HEK293 (cell line): ENCODE results near the gene ERP29.

Source experiments
- CTCF ChIA-PET: fragments of 350-600 bp; formaldehyde crosslinking; extraction: SDS; loops from one replicate; lab custom pipeline; 2021; ENCODE audit warnings: antibody characterized with exemption; lab: Yijun Ruan, JAX
- POLR2A ChIA-PET: fragments of 300-600 bp; formaldehyde crosslinking; extraction: SDS; loops from one replicate; lab custom pipeline; 2020; ENCODE audit warnings: antibody characterized with exemption, inconsistent platforms; lab: Yijun Ruan, JAX
- H3K27ac ChIP-seq: fragments of 200-500 bp; sonication (Bioruptor generic); 2 replicates; pipeline ENCODE4 v1.5.1; 2014; ENCODE audit warnings: low read depth, low read length, control low read depth, inconsistent platforms; ENCODE audit errors: extremely low read depth
- H3K36me3 ChIP-seq, 2 experiments: fragments of 200-500 bp in 1 of 2; sonication (Bioruptor generic) in 1 of 2; 1 replicate in 1 of 2; 2 replicates in 1 of 2; pipeline ENCODE4 v1.5.1; 2014 to 2017; ENCODE audit warnings: inconsistent platforms in 2 of 2, low read length in 2 of 2; ENCODE audit not compliant: control insufficient read depth in 2 of 2, insufficient read depth in 1 of 2
- H3K4me1 ChIP-seq: fragments of 200-500 bp; sonication (Bioruptor generic); 2 replicates; pipeline ENCODE4 v1.5.1; 2014; ENCODE audit warnings: mild to moderate bottlenecking, low read length, inconsistent platforms; ENCODE audit not compliant: control insufficient read depth, insufficient read depth
- H3K4me3 ChIP-seq: 2 replicates; pipeline ENCODE4 v1.5.1; 2011; ENCODE audit warnings: low read depth, mild to moderate bottlenecking, control low read depth, low read length, moderate library complexity
- H3K9me3 ChIP-seq: fragments of 200-500 bp; sonication (Bioruptor generic); 2 replicates; pipeline ENCODE4 v1.5.1; 2014; ENCODE audit warnings: low read depth, low read length, inconsistent platforms; ENCODE audit not compliant: control insufficient read depth, insufficient read depth
- ATF2 ChIP-seq: fragments of 450-650 bp; formaldehyde crosslinking; IDR thresholded peaks from 2 replicates; pipeline ENCODE4 v1.5.1; 2016; ENCODE audit warnings: missing biosample characterization, missing genetic modification characterization, low read depth
- ELK4 ChIP-seq: IDR thresholded peaks from 2 replicates; pipeline ENCODE4 v1.6.1; 2011; ENCODE audit warnings: mild to moderate bottlenecking, low read depth, low read length, borderline replicate concordance
- INSM2 ChIP-seq: fragments of 450-650 bp; formaldehyde crosslinking; IDR thresholded peaks from 2 replicates; pipeline ENCODE4 v1.5.1; 2016; ENCODE audit warnings: missing biosample characterization, missing genetic modification characterization
- PBX3 ChIP-seq: sonication (generic); formaldehyde crosslinking; IDR thresholded peaks from 2 replicates; pipeline ENCODE4 v1.8.1; 2022; ENCODE audit warnings: mild to moderate bottlenecking, moderate library complexity, missing genetic modification reagents
- SP7 ChIP-seq: fragments of 450-650 bp; formaldehyde crosslinking; IDR thresholded peaks from 2 replicates; pipeline ENCODE4 v1.5.1; 2016; ENCODE audit warnings: missing biosample characterization, missing genetic modification characterization
- WT1 ChIP-seq: fragments of 450-650 bp; formaldehyde crosslinking; IDR thresholded peaks from 2 replicates; pipeline ENCODE4 v1.5.1; 2016; ENCODE audit warnings: missing biosample characterization, missing genetic modification characterization
- ZBTB6 ChIP-seq: fragments of 450-650 bp; formaldehyde crosslinking; IDR thresholded peaks from 2 replicates; pipeline ENCODE4 v1.5.1; 2017; ENCODE audit warnings: missing biosample characterization, missing genetic modification characterization
- ZEB2 ChIP-seq: fragments of 450-650 bp; formaldehyde crosslinking; IDR thresholded peaks from 2 replicates; pipeline ENCODE4 v1.5.1; 2016; ENCODE audit warnings: missing biosample characterization, missing genetic modification characterization
- ZFHX2 ChIP-seq: fragments of 450-650 bp; formaldehyde crosslinking; conservative IDR thresholded peaks from 2 replicates; pipeline ENCODE4 v1.5.1; 2016; ENCODE audit warnings: missing biosample characterization, missing genetic modification characterization
- ZFP37 ChIP-seq: fragments of 450-650 bp; formaldehyde crosslinking; IDR thresholded peaks from 2 replicates; pipeline ENCODE4 v1.5.1; 2016; ENCODE audit warnings: missing biosample characterization, missing genetic modification characterization
- ZNF112 ChIP-seq: fragments of 450-650 bp; formaldehyde crosslinking; IDR thresholded peaks from 2 replicates; pipeline ENCODE4 v1.5.0; 2017; ENCODE audit warnings: missing biosample characterization, missing genetic modification characterization
- ZNF132 ChIP-seq: fragments of 450-650 bp; formaldehyde crosslinking; IDR thresholded peaks from 2 replicates; pipeline ENCODE4 v1.5.1; 2017; ENCODE audit warnings: missing biosample characterization, missing genetic modification characterization, borderline replicate concordance
- ZNF133 ChIP-seq: fragments of 450-650 bp; formaldehyde crosslinking; IDR thresholded peaks from 2 replicates; pipeline ENCODE4 v1.5.1; 2016; ENCODE audit warnings: missing biosample characterization, missing genetic modification characterization
- ZNF174 ChIP-seq: fragments of 450-650 bp; formaldehyde crosslinking; IDR thresholded peaks from 2 replicates; pipeline ENCODE4 v1.5.0; 2017; ENCODE audit warnings: missing biosample characterization, mild to moderate bottlenecking, missing genetic modification characterization
- ZNF184 ChIP-seq: fragments of 450-650 bp; IDR thresholded peaks from 2 replicates; pipeline ENCODE4 v1.5.1; 2018; ENCODE audit warnings: missing biosample characterization, mild to moderate bottlenecking, missing genetic modification characterization
- ZNF2 ChIP-seq: fragments of 450-650 bp; formaldehyde crosslinking; IDR thresholded peaks from 2 replicates; pipeline ENCODE4 v1.5.1; 2016; ENCODE audit warnings: missing biosample characterization, missing genetic modification characterization
- ZNF23 ChIP-seq: fragments of 450-650 bp; formaldehyde crosslinking; IDR thresholded peaks from 2 replicates; pipeline ENCODE4 v1.5.1; 2016; ENCODE audit warnings: missing biosample characterization, missing genetic modification characterization, borderline replicate concordance
- ZNF394 ChIP-seq: fragments of 450-650 bp; formaldehyde crosslinking; IDR thresholded peaks from 2 replicates; pipeline ENCODE4 v1.5.1; 2016; ENCODE audit warnings: missing biosample characterization, missing genetic modification characterization, mild to moderate bottlenecking, moderate library complexity, borderline replicate concordance
- ZNF398 ChIP-seq: fragments of 450-650 bp; formaldehyde crosslinking; IDR thresholded peaks from 2 replicates; pipeline ENCODE4 v1.5.1; 2017; ENCODE audit warnings: missing biosample characterization, missing genetic modification characterization
- ZNF473 ChIP-seq: fragments of 450-650 bp; formaldehyde crosslinking; IDR thresholded peaks from 2 replicates; pipeline ENCODE4 v1.5.1; 2017; ENCODE audit warnings: missing biosample characterization, missing genetic modification characterization
- ZNF514 ChIP-seq: fragments of 450-650 bp; formaldehyde crosslinking; IDR thresholded peaks from 2 replicates; pipeline ENCODE4 v1.5.1; 2016; ENCODE audit warnings: missing biosample characterization, missing genetic modification characterization
- ZNF571 ChIP-seq: fragments of 450-650 bp; formaldehyde crosslinking; IDR thresholded peaks from 2 replicates; pipeline ENCODE4 v1.5.0; 2017; ENCODE audit warnings: missing biosample characterization, missing genetic modification characterization
- ZNF664 ChIP-seq: fragments of 450-650 bp; formaldehyde crosslinking; IDR thresholded peaks from 2 replicates; pipeline ENCODE4 v1.5.1; 2016; ENCODE audit warnings: missing biosample characterization, missing genetic modification characterization
- ZNF670 ChIP-seq: fragments of 450-650 bp; formaldehyde crosslinking; IDR thresholded peaks from 2 replicates; pipeline ENCODE4 v1.5.1; 2016; ENCODE audit warnings: missing biosample characterization, missing genetic modification characterization, low read depth
- ZNF776 ChIP-seq: fragments of 450-650 bp; formaldehyde crosslinking; IDR thresholded peaks from 2 replicates; pipeline ENCODE4 v1.5.0; 2017; ENCODE audit warnings: missing biosample characterization, missing genetic modification characterization, borderline replicate concordance
- ZNF830 ChIP-seq: fragments of 450-650 bp; IDR thresholded peaks from 2 replicates; pipeline ENCODE4 v1.5.0; 2018; ENCODE audit warnings: missing biosample characterization, missing genetic modification characterization, low read depth, mild to moderate bottlenecking, moderate library complexity
- ZSCAN23 ChIP-seq: fragments of 450-650 bp; formaldehyde crosslinking; IDR thresholded peaks from 2 replicates; pipeline ENCODE4 v1.5.1; 2016; ENCODE audit warnings: missing biosample characterization, missing genetic modification characterization

Gene ERP29

GRCh38 chr12:111976860-111977259 is 36.4 kb upstream of the ERP29 start (continued):
- TF ChIP-seq ZNF23 (tag by site-specific recombination) (no peak), ZNF571 (no peak), ZNF133 (tag by site-specific recombination) (peak; percentile 98), INSM2 (tag by site-specific recombination) (no peak), ZNF830 (tag by site-specific recombination) (no peak), ZNF2 (tag by site-specific recombination) (no peak)

- TF ChIP-seq ZNF664 (tag by site-specific recombination), result no peak
- no peak for TF ChIP-seq ZNF394 (tag by site-specific recombination)
- no peak for TF ChIP-seq ZNF184 (tag by site-specific recombination)
- no peak for TF ChIP-seq ZNF132 (tag by site-specific recombination)
- TF ChIP-seq PBX3, result no peak
- TF ChIP-seq ZNF473 (tag by site-specific recombination), result no peak
- no peak for TF ChIP-seq ZFP37 (tag by site-specific recombination)
- no peak for TF ChIP-seq ZNF112 (tag by site-specific recombination)
- TF ChIP-seq, all 188 proteins: peak for 0
- ChIA-PET POLR2A (no interaction called here), CTCF (no interaction called here)
- Histone ChIP-seq H3K4me3 (no peak overlapping the region), H3K9me3 (no peaks in the 10 kb centered on the region), H3K27ac (no peak overlapping the region), H3K36me3 (no peaks in the 10 kb centered on the region), H3K4me1 (0 out of 2 replicates have a peak, but pooled peaks cover 2% of the 10 kb centered on the region)
Measured at GRCh38 chr12:111978545-111978944, 34.7 kb upstream of the ERP29 start.

GRCh38 chr12:111980598-111980997 is 32.6 kb upstream of the ERP29 start:
- Histone ChIP-seq H3K9me3 (no peaks in the 10 kb centered on the region), H3K36me3 (no peaks in the 10 kb centered on the region), H3K4me1 (0 out of 2 replicates have a peak, but pooled peaks cover 2% of the 10 kb centered on the region), H3K27ac (no peak overlapping the region), H3K4me3 (no peak overlapping the region)
- CTCF ChIA-PET, result interaction anchor here (0.7 kb wide), 1 partner anchor 9 kb away, joined by 5 read pairs; no protein-coding TSS in a partner anchor
- POLR2A ChIA-PET, result interaction anchor here (0.7 kb wide), 2 partner anchors 9 to 32 kb away, joined by 3 read pairs; partner anchors contain the start of genes ERP29 and TMEM116
- TF ChIP-seq ZNF670 (tag by site-specific recombination) (no peak), ZNF174 (tag by site-specific recombination) (no peak), SP7 (no peak), ZNF133 (tag by site-specific recombination) (no peak), ZEB2 (tag by site-specific recombination) (no peak), WT1 (tag by site-specific recombination) (no peak), ZBTB6 (tag by site-specific recombination) (no peak), ZSCAN23 (tag by site-specific recombination) (no peak), ATF2 (no peak), ZNF514 (tag by site-specific recombination) (no peak), ZNF398 (tag by site-specific recombination) (no peak), ZNF776 (tag by site-specific recombination) (no peak), ZFHX2 (tag by site-specific recombination) (no peak), ELK4 (no peak)
